NCI-H2107 treated with DMSO at 0.1 percent for 48 hours (cell line): ENCODE results near the gene NOLC1.

Source experiments
- DNase-seq: peaks from one replicate; lab custom pipeline; 2025; ENCODE audit not compliant: unreplicated experiment; lab: John Stamatoyannopoulos, UW

The NOLC1 gene

DNA sequence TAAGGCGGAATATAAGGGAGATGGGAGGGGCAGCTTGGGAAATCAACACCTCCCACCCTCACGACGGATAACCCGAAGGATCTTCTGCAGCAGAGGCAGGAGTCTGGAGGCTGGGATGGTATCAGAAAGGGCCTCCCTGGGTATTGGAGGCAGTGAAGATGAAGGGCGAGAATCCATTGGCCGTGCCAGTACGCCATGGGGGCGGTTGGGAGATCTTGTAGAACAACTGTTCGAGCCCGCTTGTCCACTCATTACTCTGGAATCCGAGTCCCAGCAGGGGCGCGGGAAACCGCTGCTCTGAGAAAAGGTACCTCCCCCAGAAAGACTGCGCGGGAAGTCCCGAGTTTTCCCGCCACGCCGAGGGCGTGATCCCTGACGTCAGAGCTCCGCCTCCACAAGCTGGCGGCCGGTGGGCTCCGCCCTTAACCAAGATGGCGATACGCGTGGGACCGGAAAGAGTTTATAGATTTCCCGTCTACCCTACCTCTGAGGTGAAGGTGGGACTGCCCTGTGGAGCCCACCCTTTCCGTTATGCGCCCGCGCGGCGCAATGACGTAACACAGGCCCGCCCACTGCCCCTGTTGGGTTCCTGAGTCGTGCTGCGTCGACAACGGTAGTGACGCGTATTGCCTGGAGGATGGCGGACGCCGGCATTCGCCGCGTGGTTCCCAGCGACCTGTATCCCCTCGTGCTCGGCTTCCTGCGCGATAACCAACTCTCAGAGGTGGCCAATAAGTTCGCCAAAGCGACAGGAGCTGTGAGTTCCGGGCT is at the start of gene NOLC1:
Gene NOLC1 (plus strand): TSS at position 616 of the 771 bp plus-strand sequence. CDS start 22 bp downstream, at position 638.
- DNase-seq, result peak; percentile 85

DNA sequence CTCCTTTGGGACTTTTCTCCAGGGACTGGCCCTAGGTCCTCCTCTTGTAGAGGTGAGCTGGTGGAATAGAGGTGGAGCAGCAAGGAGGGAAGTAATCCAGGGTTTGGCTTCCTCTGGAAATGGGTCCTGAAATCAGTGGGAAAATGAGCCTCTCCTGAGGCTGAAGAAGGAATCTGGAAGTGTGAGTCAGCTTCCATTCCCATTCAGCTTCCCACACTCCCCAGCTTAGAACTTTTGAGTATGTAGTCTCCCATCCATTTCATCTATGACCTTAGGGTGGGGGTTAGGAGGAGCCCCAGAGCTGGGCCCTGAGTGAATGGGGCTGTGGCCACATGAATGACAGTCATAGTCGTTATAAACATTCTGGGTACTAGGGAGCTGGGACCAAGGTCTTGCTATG is 49.8 kb upstream of the NOLC1 start:
- DNase-seq, result no peak

DNA sequence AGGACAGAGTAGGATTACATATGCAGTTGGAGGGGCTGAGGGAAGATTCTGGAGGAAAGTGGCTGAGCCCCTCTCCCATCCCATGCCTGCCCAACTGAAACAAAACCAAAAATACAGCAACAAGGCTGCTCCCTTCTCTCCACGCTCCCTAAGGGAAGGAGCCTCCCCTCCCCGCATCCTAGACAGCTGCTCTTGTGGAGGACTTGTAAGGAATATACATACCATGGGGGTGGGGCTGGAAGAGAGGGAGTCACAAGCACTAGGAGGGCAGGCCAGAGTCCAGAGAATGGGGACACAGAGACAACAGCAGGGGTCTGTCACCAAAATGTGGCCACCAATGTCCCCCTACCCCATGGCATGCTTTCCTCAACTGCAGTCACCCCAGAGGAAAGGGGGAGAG is 45.2 kb upstream of the NOLC1 start:
- DNase-seq, result no peak

DNA sequence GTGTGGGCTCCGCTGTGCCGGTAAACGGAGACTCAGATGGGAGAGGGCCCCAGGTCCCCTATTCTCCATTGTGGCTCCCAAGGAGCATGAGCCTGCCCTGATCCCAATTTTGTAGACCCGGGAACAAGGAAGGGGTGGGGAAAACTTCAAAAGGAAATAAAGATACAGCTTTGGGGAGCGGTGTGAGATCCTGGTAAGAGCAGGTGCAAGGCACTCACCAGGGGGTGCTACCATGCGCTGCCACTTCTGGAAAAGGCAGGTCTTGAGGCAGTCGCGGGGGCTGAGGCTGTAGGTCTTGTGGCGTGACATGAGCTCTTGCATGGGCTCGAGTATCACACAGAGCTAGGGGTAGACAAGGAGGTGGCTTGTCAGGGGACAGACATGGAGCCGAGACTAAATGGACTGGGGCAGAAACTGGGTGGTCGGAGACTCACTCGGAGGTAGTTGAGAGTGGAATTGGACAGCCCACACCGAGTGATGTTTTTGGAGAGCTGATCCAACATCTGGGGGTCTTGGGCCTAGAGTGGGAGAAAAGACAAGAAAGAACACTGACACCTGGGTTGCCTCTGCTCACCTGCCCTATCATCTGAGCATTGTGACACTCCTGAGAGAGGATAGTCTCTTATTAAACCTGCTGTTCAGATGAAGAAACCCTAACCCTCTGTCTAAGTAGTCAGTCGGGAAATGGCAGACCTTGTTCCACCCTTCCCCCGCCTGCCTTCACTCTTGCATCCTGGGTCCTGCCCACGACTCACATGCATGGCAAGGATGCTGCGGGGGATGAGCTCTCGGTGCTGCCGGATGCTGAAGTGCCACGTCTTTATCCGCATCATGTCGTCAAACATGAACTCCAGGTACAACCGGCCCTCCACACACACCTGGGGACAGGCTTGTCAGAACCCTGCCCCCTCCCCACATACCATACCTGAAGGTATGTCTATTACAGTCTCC is 42.7 kb upstream of the NOLC1 start:
- no peak for DNase-seq

DNA sequence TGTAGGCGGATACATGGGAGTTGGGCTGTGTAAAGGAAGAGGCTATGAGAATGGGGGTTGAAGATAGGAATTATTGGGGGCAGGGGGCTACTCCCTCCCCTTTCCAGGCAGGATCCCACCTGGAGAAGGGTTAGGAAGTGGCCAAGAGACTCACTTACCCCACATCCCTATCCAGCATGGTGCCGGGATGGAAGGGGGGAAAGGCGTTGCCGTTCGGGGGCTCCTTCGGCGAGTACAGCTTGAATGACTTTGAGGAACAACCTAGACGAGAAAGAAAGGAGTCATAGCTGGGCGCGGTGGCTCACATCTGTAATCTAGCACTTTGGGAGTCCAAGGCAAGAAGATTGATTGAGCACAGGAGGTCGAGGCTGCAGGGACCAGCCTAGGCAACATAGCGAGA is 40.9 kb upstream of the NOLC1 start:
- DNase-seq, result no peak

DNA sequence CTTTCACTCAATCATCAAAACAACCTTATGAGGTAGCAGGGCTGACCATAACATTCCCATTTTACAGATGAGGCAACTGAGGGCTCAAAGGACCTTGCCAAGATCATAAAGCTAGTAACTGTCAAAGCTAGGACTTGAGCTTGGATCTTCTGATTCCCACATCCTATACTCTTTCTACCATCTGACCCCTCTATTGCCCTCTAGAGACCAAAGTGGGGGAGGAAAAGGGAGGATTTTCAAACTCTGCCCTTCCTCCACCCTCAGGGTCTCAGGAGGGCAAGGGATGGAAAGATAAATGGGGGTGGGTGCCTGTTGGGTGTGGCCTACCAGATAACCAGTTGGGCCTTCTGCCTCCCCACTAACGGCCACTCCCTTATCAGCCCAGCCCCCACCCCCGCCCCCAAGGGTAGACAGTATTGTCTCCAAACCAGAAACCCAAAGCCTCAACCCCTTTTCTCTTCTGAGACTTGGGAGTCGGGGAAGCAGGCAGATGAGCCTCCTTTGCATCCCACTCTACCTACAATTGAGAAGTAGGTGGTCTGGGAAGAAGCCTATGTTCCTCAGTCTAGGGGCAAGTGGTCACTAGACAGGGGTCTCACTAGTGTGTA is 39.9 kb upstream of the NOLC1 start:
- DNase-seq, result no peak

DNA sequence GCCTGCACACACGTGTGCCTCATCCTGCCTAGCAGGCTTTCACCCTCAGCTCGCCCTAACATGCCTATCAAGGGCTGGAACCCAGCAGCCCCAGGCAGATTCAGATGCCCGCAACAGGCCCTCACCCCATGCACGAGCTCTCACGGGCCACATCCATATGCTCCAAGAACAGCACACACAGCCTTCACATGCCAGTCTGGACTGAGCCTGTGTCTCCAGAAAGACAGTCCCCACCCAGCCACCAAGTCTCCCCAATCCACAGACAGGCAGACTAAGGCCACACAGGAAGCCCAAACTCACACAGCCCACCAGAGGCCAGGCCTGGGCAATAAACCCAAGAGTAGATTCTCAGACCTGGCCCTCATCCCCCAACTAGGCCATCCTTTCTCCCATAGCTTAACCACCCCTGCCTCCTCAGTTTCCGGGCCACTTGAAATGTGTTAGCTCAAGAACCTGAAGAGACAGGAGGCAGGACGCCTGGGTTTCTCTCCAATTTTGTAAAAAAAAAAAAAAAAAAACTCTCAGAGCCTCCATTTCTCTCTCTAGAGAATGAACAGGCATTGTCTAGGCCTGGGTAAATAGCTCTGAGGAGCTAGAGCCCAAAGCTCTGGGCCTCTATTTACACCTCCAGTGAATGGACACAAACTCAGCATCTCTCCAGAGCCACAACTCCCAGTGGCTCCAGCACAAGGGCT is 38.8 kb upstream of the NOLC1 start:
- DNase-seq, result no peak

DNA sequence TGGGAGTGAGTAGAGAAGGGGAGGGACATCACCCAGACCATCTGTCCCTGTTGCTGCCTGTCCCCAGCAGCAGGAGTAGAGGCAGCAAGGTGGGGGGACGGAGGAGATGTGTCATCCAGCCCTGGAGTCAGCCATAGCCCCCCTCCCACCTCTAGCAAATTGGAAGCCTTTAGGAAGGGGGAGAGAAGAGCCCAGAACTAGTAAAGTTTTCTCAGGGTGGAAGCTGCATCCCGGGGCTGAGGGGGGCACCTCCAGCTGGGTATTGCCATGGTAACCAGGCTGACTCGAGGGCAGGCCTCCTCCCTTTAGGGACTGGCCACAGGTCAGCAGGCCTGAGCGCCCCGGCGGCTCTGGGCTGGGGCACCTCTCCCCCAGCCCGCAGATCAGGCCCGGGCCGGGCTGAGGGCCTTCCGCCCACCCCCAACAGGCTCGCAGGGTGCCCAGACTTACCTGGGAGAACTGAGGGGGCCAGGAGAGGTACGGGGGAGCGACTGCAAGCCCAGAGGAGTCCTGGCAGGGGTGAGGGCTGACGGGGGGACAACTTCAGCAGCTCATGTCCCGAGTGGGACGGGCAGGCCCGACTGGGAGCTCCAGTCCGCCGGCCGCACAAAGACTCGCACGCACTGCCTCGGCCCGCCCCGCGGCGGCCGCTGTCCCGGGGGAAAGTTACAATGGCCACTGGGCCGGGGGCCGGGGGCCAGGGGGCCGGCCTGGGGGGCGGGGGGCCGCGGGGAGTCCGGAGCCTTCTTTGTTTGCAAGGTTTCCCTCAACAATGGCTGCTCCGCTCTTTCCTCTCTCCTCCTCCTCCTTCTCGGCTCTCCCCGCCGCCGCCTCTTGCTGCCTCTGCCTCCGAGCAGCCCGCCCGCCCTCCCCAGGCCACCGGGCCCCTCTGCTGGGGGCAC is 38.0 kb upstream of the NOLC1 start:
- DNase-seq, result no peak

DNA sequence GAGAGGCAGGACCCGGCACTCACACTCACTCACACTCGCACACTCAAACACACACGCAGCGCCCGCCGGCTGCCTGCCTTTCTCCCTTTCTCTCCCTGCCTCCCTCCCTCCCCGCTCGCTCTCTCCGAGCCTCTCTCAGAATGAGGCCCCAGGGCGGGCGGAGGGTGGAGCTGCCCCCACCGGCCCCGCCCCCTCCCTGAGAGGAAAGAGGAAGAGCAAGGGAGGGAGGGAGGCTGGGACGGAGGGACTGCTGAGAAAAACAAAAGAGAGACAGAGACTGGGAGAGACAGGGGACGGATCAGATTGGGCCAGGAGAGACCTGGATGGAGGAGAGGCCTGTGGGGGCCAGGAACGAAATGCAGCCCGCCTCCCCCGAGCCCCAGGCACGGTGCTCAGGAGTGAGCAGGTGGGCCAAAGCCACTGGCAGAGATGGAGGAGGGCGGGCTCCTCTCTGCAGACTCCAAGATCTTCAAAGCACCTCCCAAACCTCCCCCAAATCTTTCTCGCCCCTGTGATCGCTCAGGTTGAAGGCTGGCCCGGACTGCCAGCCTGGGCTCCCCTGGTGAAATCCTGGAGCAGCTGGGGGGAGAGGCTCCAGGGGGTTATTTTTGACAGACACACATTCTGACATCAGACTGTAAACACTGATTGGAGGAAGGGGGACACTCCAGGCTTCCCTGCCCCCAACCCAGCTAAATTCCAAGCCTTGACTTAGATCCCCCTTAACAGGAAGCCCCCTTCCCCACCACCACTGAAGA is 37.1 kb upstream of the NOLC1 start:
- peak; percentile 62 for DNase-seq

DNA sequence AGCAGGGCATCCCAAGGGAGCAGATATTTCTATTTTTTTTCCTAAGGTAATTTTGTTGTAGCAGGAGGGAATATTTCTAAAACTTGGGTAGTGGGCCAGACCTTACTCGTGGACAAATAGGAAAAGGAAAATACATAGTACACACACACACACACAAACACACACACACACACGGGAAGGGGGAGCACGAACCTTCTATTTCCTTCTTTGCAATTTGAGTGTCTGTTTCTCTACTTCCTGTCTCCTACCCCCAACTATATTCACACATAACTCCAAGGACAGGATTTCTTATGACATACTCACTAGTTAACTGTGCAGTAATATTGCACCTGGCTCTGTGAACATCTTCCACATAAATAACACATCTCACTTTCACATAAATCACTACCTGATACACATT is 36.4 kb upstream of the NOLC1 start:
- no peak for DNase-seq

DNA sequence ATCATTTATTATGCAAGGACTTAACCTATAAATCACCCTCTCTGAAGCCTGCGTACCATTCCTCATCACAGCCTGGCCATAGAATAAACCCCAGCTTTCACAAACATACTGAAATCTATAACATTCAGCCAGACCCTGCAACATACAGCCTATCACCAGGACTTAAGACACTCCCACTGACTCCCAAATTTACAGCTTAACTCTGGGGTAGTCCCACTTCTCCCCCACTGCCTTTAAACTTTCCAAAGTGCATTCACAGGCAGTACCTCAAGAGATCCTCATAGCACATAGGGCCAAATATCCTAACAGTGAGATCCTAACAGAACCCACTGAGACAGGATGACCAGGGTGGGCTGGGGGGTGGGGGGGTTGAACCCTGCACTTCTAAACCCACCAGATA is 35.5 kb upstream of the NOLC1 start:
- no peak for DNase-seq

DNA sequence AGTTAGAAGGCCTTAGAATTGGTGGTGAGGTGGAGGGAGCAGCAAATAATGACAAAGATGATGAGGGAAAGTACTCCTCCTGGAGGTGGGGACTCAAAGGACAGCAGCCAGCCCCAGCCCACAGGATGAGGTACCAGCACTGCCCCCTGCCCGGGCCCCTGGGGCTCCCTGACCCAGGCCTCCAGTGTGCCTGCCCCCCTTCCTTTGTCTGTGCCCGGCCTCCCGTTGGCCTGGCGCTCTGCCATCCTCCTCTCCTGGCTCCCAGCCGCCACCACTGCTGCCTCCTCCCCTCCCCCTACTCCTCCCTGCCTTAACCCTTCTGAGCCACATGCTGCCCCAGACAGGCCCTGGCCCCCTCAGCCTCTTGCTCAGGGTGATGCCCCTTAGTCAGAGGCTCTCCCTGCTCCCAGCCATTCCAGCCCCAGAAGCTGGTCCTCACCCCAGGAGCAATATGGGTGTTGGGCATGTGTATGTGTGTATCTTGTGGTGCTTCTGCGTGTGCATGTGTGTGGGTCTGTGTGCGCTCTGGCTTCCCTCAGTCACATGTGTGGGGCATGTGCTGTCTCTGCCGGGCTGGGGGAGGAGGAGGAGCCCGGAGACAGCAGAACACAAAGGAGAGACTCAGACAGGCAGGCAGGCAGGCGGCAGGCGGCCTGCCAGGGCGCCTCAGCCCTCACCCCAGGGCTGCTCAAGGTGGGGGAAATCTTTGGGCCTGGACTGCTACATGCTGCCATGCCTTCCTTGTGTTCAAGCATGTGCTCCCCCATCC is 34.6 kb upstream of the NOLC1 start:
- DNase-seq, result peak; percentile 64

DNA sequence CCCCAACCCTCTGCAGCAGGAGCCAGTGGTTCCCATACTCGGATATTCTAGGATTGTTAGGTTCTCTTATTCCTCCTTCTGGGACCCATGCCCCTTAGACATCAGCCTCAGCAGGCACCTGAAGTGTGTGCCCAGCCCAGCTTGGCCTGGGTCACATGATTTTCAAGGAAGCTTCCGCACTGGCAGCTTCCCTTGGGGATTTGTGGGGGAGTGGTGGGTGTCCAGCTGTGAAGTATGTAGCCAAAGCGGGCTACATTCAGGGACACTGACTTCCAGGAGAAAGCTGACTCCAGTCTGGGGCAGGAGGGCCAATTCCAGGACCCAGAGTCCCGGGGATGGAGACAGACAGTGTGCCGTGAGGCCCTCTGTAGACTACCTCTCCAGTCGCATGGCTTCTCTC is 33.3 kb upstream of the NOLC1 start:
- no peak for DNase-seq

DNA sequence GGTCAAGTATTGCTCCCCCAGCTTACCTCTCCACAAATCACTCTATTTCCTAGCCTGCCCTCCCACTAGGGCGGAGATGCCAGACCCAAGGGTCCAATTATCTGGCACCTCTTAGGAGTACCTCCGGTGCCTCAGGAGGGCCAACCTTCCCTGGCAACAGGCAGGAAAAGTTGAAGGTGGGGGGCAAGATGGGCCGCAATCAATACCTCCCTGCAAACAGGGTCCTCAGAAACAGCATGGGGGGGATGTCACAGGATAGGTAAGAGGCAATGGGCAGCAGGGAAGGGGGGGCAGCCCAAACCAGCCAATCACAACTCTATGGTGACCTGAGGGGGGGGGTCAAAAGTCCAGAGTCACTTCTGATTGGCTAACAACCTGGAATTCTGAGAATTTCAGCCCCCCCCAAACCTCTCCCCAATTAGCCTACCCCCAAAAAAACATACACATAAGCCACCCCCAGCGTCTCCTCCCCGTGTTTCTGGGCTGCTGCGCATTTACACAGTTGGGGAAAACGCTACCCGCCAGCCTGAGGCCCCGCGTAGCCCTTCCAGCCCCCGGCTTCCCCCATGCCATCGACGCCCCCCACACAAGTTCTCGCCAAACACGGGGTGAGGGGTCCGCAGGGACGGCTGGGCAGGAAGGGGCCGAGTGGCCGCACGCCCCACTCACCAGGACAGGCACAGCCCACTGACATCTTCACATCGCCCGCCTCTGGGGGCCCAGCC is 32.6 kb upstream of the NOLC1 start:
- no peak for DNase-seq

DNA sequence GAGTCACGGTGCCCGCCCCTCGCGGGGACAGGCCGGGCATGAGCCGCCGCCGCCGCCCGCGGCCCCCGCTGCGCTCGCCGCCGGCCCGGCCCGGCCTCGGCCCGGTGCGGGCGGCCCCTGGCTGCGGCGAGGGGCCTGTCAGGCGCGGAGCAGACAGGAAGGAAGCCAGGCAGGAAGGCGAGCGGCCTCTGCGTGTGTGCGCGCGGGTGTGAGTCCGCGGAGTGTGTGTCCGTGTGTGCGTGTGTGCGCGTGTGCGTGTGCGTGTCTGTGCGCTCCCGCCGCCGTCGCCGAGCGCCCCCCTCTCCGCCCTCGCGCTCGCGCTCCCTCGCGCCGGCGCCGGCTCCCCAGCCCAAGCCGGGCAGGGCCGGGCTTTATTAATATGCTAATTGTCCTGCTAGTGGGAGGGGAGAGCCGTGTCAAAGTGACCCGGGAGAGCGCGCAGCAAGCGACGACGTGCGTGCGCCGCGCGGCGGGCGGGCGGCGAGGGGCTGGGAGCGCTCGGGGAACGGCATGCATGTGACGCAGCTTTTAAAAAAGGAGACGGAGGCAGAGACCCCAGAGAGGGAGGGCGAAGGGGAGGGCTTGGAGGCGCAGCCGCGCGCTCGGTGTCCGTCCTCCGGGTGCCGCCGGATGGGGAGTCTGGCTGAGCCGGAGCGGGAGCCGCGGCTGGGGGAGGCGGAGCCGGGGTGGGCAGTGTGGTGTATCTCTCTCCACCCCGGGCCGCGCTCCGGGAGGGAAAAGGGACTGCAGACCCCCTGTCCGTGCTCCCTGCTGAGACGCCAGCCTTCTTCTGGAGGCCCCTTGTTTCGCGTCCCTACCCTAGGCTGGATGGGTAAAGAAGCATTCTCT is 31.8 kb upstream of the NOLC1 start, which contains the start of gene LDB1:
Gene LDB1 (minus strand): TSS at position 227 of the 849 bp plus-strand sequence. CDS start 258 bp downstream, outside the sequence.
- no peak for DNase-seq

DNA sequence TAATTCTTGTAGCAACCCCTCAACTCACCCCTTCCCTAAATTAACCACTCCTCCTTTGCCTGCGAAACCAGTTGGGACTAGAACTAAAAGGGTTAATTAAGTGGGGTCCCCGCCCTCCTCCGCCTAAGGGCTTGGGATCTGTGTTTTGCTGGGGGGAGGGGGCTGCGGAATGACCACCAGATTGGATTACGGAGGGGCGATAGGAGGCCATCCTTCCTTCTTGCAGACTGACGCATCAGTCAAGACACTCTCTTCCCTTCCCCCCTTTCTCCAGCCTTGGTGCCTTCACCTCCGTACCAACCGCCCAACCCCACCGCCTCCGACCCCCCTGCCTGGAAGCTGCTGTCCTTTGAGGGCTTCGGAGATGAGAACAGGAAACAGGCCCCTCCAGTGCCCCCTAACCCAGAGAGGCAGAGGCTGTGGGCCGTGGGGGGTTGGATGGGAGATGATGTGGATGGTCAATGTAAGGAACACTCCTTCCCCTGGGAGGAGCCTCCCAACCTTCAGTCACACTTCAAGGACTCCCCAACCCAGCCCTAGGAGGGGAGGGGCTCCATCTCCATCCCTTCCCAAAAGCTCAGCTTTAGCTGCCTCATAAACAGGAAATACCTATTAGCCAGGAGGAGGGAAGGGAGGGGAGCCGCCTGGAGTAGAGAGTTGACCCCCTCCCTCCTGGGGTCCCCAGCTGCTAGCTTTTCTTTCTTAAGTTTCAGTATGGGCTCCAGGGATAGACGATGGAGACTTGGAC is 31.0 kb upstream of the NOLC1 start:
- no peak for DNase-seq
